Retinal pigment epithelial cell (primary cell): ENCODE results near the gene ALPK1.

ENCODE experiments used
- DNase-seq: peaks from one replicate; pipeline ENCODE4 v3.0.0-alpha.2; 2010; ENCODE audit warnings: low read depth
- H3K4me3 ChIP-seq: 2 replicates; pipeline ENCODE4 v1.5.1; 2011; ENCODE audit warnings: mild to moderate bottlenecking, low read length, control low read depth, moderate library complexity
- CTCF ChIP-seq: conservative IDR thresholded peaks from 2 replicates; pipeline ENCODE4 v1.5.1; 2011; ENCODE audit warnings: low read depth, low read length, control low read depth, inconsistent platforms

ALPK1 gene

GRCh38 chr4:112318239-112319142 lies 21.3 kb downstream of the ALPK1 start:
- no peak for DNase-seq
- no peak for TF ChIP-seq CTCF
- H3K4me3 ChIP-seq: no peak overlapping the region

- H3K4me3 ChIP-seq: no peak overlapping the region
- TF ChIP-seq CTCF: peak; percentile 89
- DNase-seq: no peak
Measured at GRCh38 chr4:112321776-112322684, 24.9 kb downstream of the ALPK1 start.

- no peak for TF ChIP-seq CTCF
- no peak overlapping the region for H3K4me3 ChIP-seq
- no peak for DNase-seq
Measured at GRCh38 chr4:112322866-112323265, 25.7 kb downstream of the ALPK1 start.

GRCh38 chr4:112325530-112325929 lies 28.4 kb downstream of the ALPK1 start:
- H3K4me3 ChIP-seq: no peak overlapping the region
- DNase-seq: no peak
- no peak for TF ChIP-seq CTCF

GRCh38 chr4:112327965-112328733 lies 31.0 kb downstream of the ALPK1 start:
- H3K4me3 ChIP-seq: no peak overlapping the region
- DNase-seq: peak; percentile 26
- TF ChIP-seq CTCF: peak; percentile 48

- no peak for TF ChIP-seq CTCF
- no peak overlapping the region for H3K4me3 ChIP-seq
- DNase-seq: no peak
Measured at GRCh38 chr4:112328734-112329130, 31.6 kb downstream of the ALPK1 start.
